ENCODE results near the gene MPC1.

DNA sequence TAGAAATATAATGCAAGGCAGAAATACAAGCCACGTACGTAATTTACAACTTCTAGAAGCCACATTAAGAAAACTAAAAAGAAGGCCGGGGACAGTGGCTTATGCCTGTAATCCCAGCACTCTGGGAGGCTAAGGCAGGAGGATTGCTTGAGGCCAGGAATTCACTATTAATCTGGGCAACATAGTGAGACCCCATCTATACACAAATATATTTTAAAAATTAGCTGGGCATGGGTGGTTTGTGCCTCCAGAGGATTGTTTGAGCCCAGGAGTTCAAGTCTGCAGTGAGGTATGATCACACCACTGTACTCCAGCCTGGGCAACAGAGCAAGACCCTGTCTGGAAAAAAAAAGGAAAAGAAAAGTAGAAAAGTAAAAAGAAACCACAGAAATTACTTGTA is 12.3 kb downstream of the MPC1 start:
- TF ChIP-seq, protein P1, sequence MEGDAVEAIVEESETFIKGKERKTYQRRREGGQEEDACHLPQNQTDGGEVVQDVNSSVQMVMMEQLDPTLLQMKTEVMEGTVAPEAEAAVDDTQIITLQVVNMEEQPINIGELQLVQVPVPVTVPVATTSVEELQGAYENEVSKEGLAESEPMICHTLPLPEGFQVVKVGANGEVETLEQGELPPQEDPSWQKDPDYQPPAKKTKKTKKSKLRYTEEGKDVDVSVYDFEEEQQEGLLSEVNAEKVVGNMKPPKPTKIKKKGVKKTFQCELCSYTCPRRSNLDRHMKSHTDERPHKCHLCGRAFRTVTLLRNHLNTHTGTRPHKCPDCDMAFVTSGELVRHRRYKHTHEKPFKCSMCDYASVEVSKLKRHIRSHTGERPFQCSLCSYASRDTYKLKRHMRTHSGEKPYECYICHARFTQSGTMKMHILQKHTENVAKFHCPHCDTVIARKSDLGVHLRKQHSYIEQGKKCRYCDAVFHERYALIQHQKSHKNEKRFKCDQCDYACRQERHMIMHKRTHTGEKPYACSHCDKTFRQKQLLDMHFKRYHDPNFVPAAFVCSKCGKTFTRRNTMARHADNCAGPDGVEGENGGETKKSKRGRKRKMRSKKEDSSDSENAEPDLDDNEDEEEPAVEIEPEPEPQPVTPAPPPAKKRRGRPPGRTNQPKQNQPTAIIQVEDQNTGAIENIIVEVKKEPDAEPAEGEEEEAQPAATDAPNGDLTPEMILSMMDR (IDR thresholded peaks at IDR 0.05), result no peak
- TF ChIP-seq EP300 (IDR thresholded peaks at IDR 0.05; ENCODE audit: low read depth), result no peak

Measured in transverse colon (tissue), 3 donors.